Measurements from ENCODE around the gene ATAT1. TPM values are rescaled to one million over a fixed set of nuclear protein-coding genes. Genes with fewer than 3 reads are reported as not detected.

ATAT1 gene
- total RNA-seq, 2 experiments from 2014 or later: 10.4 to 17.8 TPM

DNA sequence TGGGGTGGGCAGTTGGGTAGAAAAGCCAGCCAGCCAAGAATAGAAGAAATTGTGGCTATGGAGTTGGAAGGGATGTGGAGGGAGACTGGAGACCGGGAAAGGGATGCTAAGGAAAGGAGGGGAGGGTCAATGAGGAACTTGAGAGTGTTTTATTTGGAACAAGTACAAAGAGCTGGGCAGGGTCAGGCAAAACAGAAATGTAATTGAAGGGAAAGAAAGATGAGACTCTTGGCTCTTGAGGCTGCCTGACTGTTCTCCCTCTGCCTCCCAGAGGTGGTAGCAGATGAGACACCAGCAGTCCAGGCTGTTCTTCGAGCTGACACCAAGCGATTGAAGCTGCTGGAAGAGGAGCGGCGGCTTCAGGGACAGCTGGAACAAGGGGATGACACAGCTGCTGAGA, 42.8 kb upstream of the ATAT1 start:
- H3K79me2 ChIP-seq (ENCODE audit: insufficient read depth, low read depth, low read length): no peaks in the 10 kb centered on the region
- ChIA-PET POLR2A (no interaction called here), CTCF (ENCODE audit: unreplicated experiment) (no interaction called here)
- no peaks in the 10 kb centered on the region for H3K9me2 ChIP-seq (ENCODE audit: insufficient read depth, low read length)
- no peak for DNase-seq (ENCODE audit: low spot score)
- intact Hi-C loops (cut with micrococcal nuclease; ENCODE audit: unreplicated experiment): no loop called here
- H3K9me3 ChIP-seq (ENCODE audit: low read length): no peaks in the 10 kb centered on the region
- TF ChIP-seq, protein P1, sequence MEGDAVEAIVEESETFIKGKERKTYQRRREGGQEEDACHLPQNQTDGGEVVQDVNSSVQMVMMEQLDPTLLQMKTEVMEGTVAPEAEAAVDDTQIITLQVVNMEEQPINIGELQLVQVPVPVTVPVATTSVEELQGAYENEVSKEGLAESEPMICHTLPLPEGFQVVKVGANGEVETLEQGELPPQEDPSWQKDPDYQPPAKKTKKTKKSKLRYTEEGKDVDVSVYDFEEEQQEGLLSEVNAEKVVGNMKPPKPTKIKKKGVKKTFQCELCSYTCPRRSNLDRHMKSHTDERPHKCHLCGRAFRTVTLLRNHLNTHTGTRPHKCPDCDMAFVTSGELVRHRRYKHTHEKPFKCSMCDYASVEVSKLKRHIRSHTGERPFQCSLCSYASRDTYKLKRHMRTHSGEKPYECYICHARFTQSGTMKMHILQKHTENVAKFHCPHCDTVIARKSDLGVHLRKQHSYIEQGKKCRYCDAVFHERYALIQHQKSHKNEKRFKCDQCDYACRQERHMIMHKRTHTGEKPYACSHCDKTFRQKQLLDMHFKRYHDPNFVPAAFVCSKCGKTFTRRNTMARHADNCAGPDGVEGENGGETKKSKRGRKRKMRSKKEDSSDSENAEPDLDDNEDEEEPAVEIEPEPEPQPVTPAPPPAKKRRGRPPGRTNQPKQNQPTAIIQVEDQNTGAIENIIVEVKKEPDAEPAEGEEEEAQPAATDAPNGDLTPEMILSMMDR (conservative IDR thresholded peaks at IDR 0.05; ENCODE audit: low read length): no peak
- no peak for TF ChIP-seq EZH2phosphoT487 (IDR thresholded peaks at IDR 0.05; ENCODE audit: borderline replicate concordance, low read depth, low read length)
- no peak overlapping the region for H3K4me2 ChIP-seq (ENCODE audit: low read length)
- no peak overlapping the region for H3K27ac ChIP-seq (ENCODE audit: low read depth, low read length, poor library complexity, severe bottlenecking)
- no peaks in the 10 kb centered on the region for H4K20me1 ChIP-seq (ENCODE audit: insufficient read depth, low read length)
- no peak overlapping the region for H2AFZ ChIP-seq (ENCODE audit: low read length)
- no peaks in the 10 kb centered on the region for H3K4me1 ChIP-seq (ENCODE audit: insufficient read depth, low read length, poor library complexity, severe bottlenecking)
- BruUV-seq (replicated peaks): no TSS peak
- no peak overlapping the region for H3K4me3 ChIP-seq (ENCODE audit: low read depth, low read length, poor library complexity, severe bottlenecking)
- peaks cover 100% of the 10 kb centered on the region for H3K36me3 ChIP-seq (ENCODE audit: insufficient read depth, low read length)

DNA sequence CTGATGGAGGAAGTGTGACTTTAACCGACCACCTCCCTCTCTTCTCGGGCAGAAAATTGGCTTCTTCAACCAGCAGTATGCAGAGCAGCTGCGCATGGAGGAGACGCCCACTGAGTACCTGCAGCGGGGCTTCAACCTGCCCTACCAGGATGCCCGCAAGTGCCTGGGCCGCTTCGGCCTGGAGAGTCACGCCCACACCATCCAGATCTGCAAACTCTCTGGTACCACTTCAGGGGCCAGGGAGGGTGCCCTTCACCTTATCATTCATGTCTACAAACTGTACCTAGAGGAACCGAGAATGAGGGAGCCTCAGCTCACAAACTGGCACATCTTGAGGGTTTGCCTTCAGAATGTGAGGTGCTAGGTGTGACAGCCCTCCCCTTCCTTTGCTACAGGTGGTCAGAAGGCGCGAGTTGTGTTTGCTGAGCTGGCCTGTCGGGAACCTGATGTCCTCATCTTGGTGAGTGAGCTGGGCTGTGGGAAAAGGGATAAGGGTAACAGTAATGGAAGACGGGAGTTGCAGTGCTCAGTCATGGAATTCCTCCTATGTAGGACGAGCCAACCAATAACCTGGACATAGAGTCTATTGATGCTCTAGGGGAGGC, 36.8 kb upstream of the ATAT1 start:
- peaks cover 99% of the 10 kb centered on the region for H3K36me3 ChIP-seq (ENCODE audit: insufficient read depth, low read length)
- ChIA-PET POLR2A (interaction anchor here (0.7 kb wide), 1 partner anchor 80 kb away, joined by 3 read pairs; no protein-coding TSS in a partner anchor), CTCF (ENCODE audit: unreplicated experiment) (no interaction called here)
- DNase-seq (ENCODE audit: low spot score): no peak
- no peak overlapping the region for H3K4me3 ChIP-seq (ENCODE audit: low read depth, low read length, poor library complexity, severe bottlenecking)
- H3K27ac ChIP-seq (ENCODE audit: low read depth, low read length, poor library complexity, severe bottlenecking): no peak overlapping the region
- H3K79me2 ChIP-seq (ENCODE audit: insufficient read depth, low read depth, low read length): peaks cover 8% of the 10 kb centered on the region; the same call in 1 of the 2 replicates
- H4K20me1 ChIP-seq (ENCODE audit: insufficient read depth, low read length): no peaks in the 10 kb centered on the region
- H3K4me1 ChIP-seq (ENCODE audit: insufficient read depth, low read length, poor library complexity, severe bottlenecking): no peaks in the 10 kb centered on the region
- no peak overlapping the region for H3K4me2 ChIP-seq (ENCODE audit: low read length)
- TF ChIP-seq, protein P1 (conservative IDR thresholded peaks at IDR 0.05; ENCODE audit: low read length): no peak
- no peak for TF ChIP-seq EZH2phosphoT487 (IDR thresholded peaks at IDR 0.05; ENCODE audit: borderline replicate concordance, low read depth, low read length)
- H2AFZ ChIP-seq (ENCODE audit: low read length): no peak overlapping the region
- no peaks in the 10 kb centered on the region for H3K9me2 ChIP-seq (ENCODE audit: insufficient read depth, low read length)
- BruUV-seq (replicated peaks): no TSS peak
- H3K9me3 ChIP-seq (ENCODE audit: low read length): no peaks in the 10 kb centered on the region
- intact Hi-C loops (cut with micrococcal nuclease; ENCODE audit: unreplicated experiment): no loop called here

DNA sequence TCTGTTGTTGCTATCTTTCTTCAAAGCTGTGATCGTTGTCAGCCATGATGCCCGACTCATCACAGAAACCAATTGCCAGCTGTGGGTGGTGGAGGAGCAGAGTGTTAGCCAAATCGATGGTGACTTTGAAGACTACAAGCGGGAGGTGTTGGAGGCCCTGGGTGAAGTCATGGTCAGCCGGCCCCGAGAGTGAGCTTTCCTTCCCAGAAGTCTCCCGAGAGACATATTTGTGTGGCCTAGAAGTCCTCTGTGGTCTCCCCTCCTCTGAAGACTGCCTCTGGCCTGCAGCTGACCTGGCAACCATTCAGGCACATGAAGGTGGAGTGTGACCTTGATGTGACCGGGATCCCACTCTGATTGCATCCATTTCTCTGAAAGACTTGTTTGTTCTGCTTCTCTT, 36.2 kb upstream of the ATAT1 start:
- no peak overlapping the region for H3K4me2 ChIP-seq (ENCODE audit: low read length)
- peaks cover 8% of the 10 kb centered on the region; the same call in 1 of the 2 replicates for H3K79me2 ChIP-seq (ENCODE audit: insufficient read depth, low read depth, low read length)
- no peaks in the 10 kb centered on the region for H3K4me1 ChIP-seq (ENCODE audit: insufficient read depth, low read length, poor library complexity, severe bottlenecking)
- H4K20me1 ChIP-seq (ENCODE audit: insufficient read depth, low read length): no peaks in the 10 kb centered on the region
- H3K27ac ChIP-seq (ENCODE audit: low read depth, low read length, poor library complexity, severe bottlenecking): no peak overlapping the region
- no peaks in the 10 kb centered on the region for H3K9me3 ChIP-seq (ENCODE audit: low read length)
- H3K36me3 ChIP-seq (ENCODE audit: insufficient read depth, low read length): peaks cover 99% of the 10 kb centered on the region
- H3K4me3 ChIP-seq (ENCODE audit: low read depth, low read length, poor library complexity, severe bottlenecking): no peak overlapping the region
- CTCF ChIA-PET (ENCODE audit: unreplicated experiment): no interaction called here
- H3K9me2 ChIP-seq (ENCODE audit: insufficient read depth, low read length): no peaks in the 10 kb centered on the region
- no peak overlapping the region for H2AFZ ChIP-seq (ENCODE audit: low read length)
- BruUV-seq (replicated peaks): no TSS peak
- TF ChIP-seq, protein P1 (conservative IDR thresholded peaks at IDR 0.05; ENCODE audit: low read length): no peak
- no peak for DNase-seq (ENCODE audit: low spot score)
- POLR2A ChIA-PET: no interaction called here
- intact Hi-C loops (cut with micrococcal nuclease; ENCODE audit: unreplicated experiment): no loop called here

Measured in OCI-LY7 (cell line).